ENCODE data around the gene SCGB1D1.
A peak's percentile ranks its signal among the peaks of the same experiment; 100 is the strongest.

SCGB1D1 gene

DNA sequence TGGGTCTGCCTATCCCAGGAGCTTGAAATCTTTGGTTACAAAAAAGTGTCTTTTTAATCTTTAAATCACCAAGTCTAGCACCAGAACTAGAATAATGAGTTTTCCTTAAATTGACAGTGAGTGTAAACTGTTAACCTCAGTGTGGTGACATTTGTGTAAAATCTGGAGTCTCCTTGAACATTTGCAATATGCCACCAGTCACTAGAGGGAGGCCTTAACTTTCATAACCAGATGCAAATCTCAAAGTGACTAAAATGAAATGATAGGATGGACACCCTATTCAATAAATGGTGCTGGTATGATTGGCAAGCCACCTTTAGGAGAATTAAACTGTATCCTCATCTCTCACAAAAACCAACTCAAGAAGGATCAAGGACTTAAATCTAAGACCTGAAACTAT, 43.7 kb downstream of the SCGB1D1 start:
- no peak for DNase-seq (ENCODE audit: low spot score)

DNA sequence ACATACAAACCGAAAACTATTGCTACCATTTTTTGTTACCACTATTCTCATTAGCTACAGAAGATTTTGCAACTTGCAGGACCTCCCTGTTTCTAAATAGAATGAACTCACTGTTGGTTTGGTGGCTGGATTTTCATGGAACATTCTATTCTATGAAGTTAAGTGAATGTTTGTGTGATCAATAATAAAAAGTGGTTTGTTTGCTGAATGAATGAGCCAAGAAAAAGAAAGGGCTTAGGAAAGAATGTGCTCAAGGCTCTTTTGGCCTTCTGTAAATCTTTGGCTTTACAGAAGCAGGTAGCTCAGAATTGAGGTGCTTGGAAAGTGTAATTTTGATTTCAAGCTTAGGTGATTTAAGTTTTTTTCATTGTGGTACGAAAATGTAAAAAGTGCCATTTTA, 46.2 kb downstream of the SCGB1D1 start:
- DNase-seq (ENCODE audit: low spot score), result no peak

DNA sequence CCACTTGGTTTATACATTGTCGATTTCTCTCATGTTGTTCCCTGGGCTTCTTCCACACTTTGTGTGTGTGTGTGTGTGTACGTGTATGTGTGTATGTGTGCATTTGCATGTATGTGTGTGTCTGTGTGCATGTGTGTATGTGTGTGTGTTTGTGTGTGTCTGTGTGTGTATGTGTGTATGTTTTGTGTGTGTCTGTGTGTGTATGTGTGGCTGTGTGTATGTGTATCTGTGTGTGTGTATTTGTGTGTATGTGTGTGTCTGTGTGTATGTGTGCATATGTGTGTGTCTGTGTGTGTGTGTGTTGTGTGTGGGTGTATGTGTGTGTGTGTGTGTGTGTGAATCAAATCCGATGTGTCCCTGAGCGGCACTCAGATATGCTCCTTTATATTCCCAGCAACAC, 47.5 kb downstream of the SCGB1D1 start:
- no peak for DNase-seq (ENCODE audit: low spot score)

DNA sequence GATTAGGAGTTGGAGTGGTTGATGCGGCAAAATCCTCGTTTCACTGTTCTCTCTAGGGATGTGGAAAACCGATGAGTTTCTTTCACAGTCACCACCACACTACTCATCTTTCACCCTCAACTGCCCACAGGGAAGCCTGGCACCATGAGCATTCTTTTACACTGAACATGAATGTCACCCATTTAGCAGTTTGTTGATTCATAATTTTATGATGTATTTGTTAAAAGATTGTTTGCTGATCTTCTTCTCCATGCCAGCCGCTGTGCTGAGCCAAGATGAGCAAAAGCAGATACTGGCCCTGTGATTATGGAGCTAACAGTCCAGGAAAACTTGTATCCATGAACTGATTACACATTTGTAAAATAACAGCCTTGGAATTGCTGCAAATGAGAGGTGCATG, 48.1 kb downstream of the SCGB1D1 start:
- DNase-seq (ENCODE audit: low spot score), result no peak

DNA sequence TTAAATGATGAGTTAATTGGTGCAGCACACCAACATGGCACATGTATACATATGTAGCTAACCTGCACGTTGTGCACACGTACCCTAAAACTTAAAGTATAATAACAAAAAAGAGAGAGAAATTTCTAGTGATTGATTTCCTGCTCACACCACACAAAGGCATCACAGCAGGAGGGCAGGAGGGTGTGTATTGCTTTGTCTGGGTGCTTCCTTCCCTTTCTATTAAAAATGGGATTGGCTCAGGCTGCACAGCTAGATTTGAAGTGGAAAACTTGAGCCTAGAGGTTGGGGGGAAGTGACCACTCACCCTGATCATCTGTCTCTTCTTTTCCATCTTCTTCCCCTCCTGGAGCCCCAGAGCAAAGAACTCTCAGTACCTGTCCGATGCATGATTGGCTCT, 51.1 kb downstream of the SCGB1D1 start:
- no peak for DNase-seq (ENCODE audit: low spot score)

DNA sequence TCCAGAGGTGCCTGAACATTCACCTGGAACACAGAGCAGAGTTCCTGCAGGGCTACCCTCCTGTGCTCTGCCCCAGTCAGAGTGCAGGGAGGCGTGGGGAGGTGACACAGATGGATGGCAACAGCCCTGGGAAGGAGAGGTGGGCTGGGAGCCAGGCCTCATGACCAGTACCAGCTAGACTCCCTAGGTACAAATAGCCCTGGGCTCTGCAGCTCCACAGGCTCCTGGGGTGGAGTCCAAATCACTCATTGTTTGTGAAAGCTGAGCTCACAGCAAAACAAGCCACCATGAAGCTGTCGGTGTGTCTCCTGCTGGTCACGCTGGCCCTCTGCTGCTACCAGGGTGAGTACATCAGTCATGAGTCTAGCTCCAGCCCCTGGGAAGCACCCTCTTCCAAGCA, 52.0 kb downstream of the SCGB1D1 start, which contains the start of gene SCGB1D2:
TSS of gene SCGB1D2 (plus strand) at position 219 of the 400 bp plus-strand sequence. CDS start at position 288, 69 bp downstream.
- DNase-seq (ENCODE audit: low spot score), result peak; percentile 32

Measured in Ammon's horn (tissue), 1 donor.